ENCODE data around the gene SCNN1A. TPM values are rescaled to one million over a fixed set of nuclear protein-coding genes. Genes with fewer than 3 reads are reported as not detected.
A peak's percentile ranks its signal among the peaks of the same experiment; 100 is the strongest.

Gene SCNN1A
- total and polyA plus RNA-seq, 2 of the 13 experiments (the other 11 are each of a cell fraction or from before 2014, with no cell fraction given): 1.5 to 14.6 TPM

GRCh38 chr12:6363330-6364043 is 11.9 kb downstream of the SCNN1A start (continued):
- TF ChIP-seq RBM39 (IDR thresholded peaks at IDR 0.05; ENCODE audit: low read depth, low read length, poor library complexity, severe bottlenecking) (peak; percentile 85), ZNF543 (CRISPR knock-in tag; IDR thresholded peaks at IDR 0.05) (peak; percentile 89; the same call in 1 of the 2 replicates), JUNB (CRISPR knock-in tag; IDR thresholded peaks at IDR 0.05; ENCODE audit: borderline replicate concordance) (no peak), RFXANK (CRISPR knock-in tag; IDR thresholded peaks at IDR 0.05) (no peak), ZBTB37 (CRISPR knock-in tag; IDR thresholded peaks at IDR 0.05) (0 out of 2 replicates have a peak, but pooled peaks have one; percentile 28), GATA4 (IDR thresholded peaks at IDR 0.05; ENCODE audit: borderline replicate concordance, low read depth) (no peak), TSC22D2 (CRISPR knock-in tag; IDR thresholded peaks at IDR 0.05; ENCODE audit: borderline replicate concordance) (0 out of 2 replicates have a peak, but pooled peaks have one; percentile 20), REL (CRISPR knock-in tag; conservative IDR thresholded peaks at IDR 0.05) (no peak), ZNF446 (CRISPR knock-in tag; IDR thresholded peaks at IDR 0.05) (no peak), ZFAT (CRISPR knock-in tag; conservative IDR thresholded peaks at IDR 0.05) (0 out of 2 replicates have a peak, but pooled peaks have one; percentile 42), PITX1 (CRISPR knock-in tag; IDR thresholded peaks at IDR 0.05) (peak; percentile 50; the same call in 1 of the 2 replicates), POLR2AphosphoS5 (IDR thresholded peaks at IDR 0.05; ENCODE audit: low read depth, low read length) (peak; percentile 63), HDAC6 (IDR thresholded peaks at IDR 0.05; ENCODE audit: low read depth, low read length) (no peak), NONO (IDR thresholded peaks at IDR 0.05) (no peak), NONO (CRISPR knock-in tag; conservative IDR thresholded peaks at IDR 0.05) (peak; percentile 76), NCOR1 (IDR thresholded peaks at IDR 0.05; ENCODE audit: borderline replicate concordance, low read length) (peak; percentile 82), TBL1XR1 (IDR thresholded peaks at IDR 0.05; ENCODE audit: borderline replicate concordance, low read length, partially characterized antibody) (no peak), TGIF2 (CRISPR knock-in tag; IDR thresholded peaks at IDR 0.05) (no peak), ZNF550 (CRISPR knock-in tag; IDR thresholded peaks at IDR 0.05; ENCODE audit: borderline replicate concordance) (peak; percentile 16; the same call in 1 of the 2 replicates)
- TF ChIP-seq, protein P1, sequence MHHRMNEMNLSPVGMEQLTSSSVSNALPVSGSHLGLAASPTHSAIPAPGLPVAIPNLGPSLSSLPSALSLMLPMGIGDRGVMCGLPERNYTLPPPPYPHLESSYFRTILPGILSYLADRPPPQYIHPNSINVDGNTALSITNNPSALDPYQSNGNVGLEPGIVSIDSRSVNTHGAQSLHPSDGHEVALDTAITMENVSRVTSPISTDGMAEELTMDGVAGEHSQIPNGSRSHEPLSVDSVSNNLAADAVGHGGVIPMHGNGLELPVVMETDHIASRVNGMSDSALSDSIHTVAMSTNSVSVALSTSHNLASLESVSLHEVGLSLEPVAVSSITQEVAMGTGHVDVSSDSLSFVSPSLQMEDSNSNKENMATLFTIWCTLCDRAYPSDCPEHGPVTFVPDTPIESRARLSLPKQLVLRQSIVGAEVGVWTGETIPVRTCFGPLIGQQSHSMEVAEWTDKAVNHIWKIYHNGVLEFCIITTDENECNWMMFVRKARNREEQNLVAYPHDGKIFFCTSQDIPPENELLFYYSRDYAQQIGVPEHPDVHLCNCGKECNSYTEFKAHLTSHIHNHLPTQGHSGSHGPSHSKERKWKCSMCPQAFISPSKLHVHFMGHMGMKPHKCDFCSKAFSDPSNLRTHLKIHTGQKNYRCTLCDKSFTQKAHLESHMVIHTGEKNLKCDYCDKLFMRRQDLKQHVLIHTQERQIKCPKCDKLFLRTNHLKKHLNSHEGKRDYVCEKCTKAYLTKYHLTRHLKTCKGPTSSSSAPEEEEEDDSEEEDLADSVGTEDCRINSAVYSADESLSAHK (CRISPR knock-in tag; IDR thresholded peaks at IDR 0.05; ENCODE audit: borderline replicate concordance): no peak
- TF ChIP-seq, protein P2, sequence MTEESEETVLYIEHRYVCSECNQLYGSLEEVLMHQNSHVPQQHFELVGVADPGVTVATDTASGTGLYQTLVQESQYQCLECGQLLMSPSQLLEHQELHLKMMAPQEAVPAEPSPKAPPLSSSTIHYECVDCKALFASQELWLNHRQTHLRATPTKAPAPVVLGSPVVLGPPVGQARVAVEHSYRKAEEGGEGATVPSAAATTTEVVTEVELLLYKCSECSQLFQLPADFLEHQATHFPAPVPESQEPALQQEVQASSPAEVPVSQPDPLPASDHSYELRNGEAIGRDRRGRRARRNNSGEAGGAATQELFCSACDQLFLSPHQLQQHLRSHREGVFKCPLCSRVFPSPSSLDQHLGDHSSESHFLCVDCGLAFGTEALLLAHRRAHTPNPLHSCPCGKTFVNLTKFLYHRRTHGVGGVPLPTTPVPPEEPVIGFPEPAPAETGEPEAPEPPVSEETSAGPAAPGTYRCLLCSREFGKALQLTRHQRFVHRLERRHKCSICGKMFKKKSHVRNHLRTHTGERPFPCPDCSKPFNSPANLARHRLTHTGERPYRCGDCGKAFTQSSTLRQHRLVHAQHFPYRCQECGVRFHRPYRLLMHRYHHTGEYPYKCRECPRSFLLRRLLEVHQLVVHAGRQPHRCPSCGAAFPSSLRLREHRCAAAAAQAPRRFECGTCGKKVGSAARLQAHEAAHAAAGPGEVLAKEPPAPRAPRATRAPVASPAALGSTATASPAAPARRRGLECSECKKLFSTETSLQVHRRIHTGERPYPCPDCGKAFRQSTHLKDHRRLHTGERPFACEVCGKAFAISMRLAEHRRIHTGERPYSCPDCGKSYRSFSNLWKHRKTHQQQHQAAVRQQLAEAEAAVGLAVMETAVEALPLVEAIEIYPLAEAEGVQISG (CRISPR knock-in tag; IDR thresholded peaks at IDR 0.05): peak; percentile 86
- TF ChIP-seq, protein P3, sequence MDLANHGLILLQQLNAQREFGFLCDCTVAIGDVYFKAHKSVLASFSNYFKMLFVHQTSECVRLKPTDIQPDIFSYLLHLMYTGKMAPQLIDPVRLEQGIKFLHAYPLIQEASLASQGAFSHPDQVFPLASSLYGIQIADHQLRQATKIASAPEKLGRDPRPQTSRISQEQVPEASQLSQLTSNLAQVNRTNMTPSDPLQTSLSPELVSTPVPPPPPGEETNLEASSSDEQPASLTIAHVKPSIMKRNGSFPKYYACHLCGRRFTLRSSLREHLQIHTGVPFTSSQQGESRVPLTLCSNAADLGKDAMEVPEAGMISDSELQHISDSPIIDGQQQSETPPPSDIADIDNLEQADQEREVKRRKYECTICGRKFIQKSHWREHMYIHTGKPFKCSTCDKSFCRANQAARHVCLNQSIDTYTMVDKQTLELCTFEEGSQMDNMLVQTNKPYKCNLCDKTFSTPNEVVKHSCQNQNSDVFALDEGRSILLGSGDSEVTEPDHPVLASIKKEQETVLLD (CRISPR knock-in tag; IDR thresholded peaks at IDR 0.05; ENCODE audit: low read depth): peak; percentile 73; the same call in 1 of the 2 replicates

All from HepG2 (cell line).